ENCODE results near the gene SP140.
A peak's percentile ranks its signal among the peaks of the same experiment; 100 is the strongest.
"Not testable (repeated sequence)": the region's sequence is repeated elsewhere in the genome, so short reads cannot be mapped to it uniquely, and the experiment has no call there.

The SP140 gene

GRCh38 chr2:230219419-230220331, 5.9 kb upstream of the SP140 start, which contains the start of gene SP110:
Gene SP110, minus strand, starts transcription at chr2:230219984. Its CDS starts 3,057 bp downstream, at chr2:230216927.
- Histone ChIP-seq H3K27me3 (replicated peaks; ENCODE audit: insufficient read depth, low read length) (no peaks in the 10 kb centered on the region), H3K27ac (ENCODE audit: low read length) (no peak within 1 kb of the TSS), H3K4me2 (ENCODE audit: low read depth, low read length) (peak within 1 kb of the TSS; percentile 69), H3K9ac (ENCODE audit: low read length) (peak within 1 kb of the TSS; percentile 34; the same call in 1 of the 2 replicates), H2AFZ (ENCODE audit: low read length) (peak within 1 kb of the TSS; percentile 75), H3K4me3 (ENCODE audit: low read length) (peak within 1 kb of the TSS; percentile 76), H4K20me1 (ENCODE audit: insufficient read depth, low read length) (no peaks in the 10 kb centered on the region), H3K9me2 (replicated peaks; ENCODE audit: insufficient read depth, low read length) (no peaks in the 10 kb centered on the region), H3F3A (ENCODE audit: insufficient read depth, low read length) (no peaks in the 10 kb centered on the region), H3K9me3 (replicated peaks; ENCODE audit: insufficient read depth, low read length) (no peaks in the 10 kb centered on the region), H3K4me1 (ENCODE audit: low read length) (peaks cover 7% of the 10 kb centered on the region), H3K36me3 (replicated peaks; ENCODE audit: insufficient read depth, low read length) (0 out of 2 replicates have a peak, but pooled peaks cover 3% of the 10 kb centered on the region), H3K79me2 (ENCODE audit: low read length) (no peaks in the 10 kb centered on the region)
- DNase-seq, result peak; percentile 88
- TF ChIP-seq CTCF (IDR thresholded peaks at IDR 0.05; ENCODE audit: low read length), result no peak
- TF ChIP-seq EZH2phosphoT487 (IDR thresholded peaks at IDR 0.05; ENCODE audit: low read length), result no peak
- no peak for TF ChIP-seq EZH2 (optimal IDR thresholded peaks at IDR 0.05; ENCODE audit: low read depth, low read length)

- peak overlapping the region; percentile 76 for H3K4me3 ChIP-seq (ENCODE audit: low read length)
- H2AFZ ChIP-seq (ENCODE audit: low read length), result peak overlapping the region; percentile 75
- no peaks in the 10 kb centered on the region for H3K79me2 ChIP-seq (ENCODE audit: low read length)
- 0 out of 2 replicates have a peak, but pooled peaks cover 6% of the 10 kb centered on the region for H3F3A ChIP-seq (ENCODE audit: insufficient read depth, low read length)
- H3K9me3 ChIP-seq (replicated peaks; ENCODE audit: insufficient read depth, low read length), result no peaks in the 10 kb centered on the region
- TF ChIP-seq EZH2phosphoT487 (IDR thresholded peaks at IDR 0.05; ENCODE audit: low read length), result no peak
- TF ChIP-seq EZH2 (optimal IDR thresholded peaks at IDR 0.05; ENCODE audit: low read depth, low read length), result no peak
- TF ChIP-seq CTCF (IDR thresholded peaks at IDR 0.05; ENCODE audit: low read length), result no peak
- H3K27ac ChIP-seq (ENCODE audit: low read length), result no peak overlapping the region
- no peaks in the 10 kb centered on the region for H3K9me2 ChIP-seq (replicated peaks; ENCODE audit: insufficient read depth, low read length)
- H3K36me3 ChIP-seq (replicated peaks; ENCODE audit: insufficient read depth, low read length), result 0 out of 2 replicates have a peak, but pooled peaks cover 3% of the 10 kb centered on the region
- peaks cover 12% of the 10 kb centered on the region for H3K4me1 ChIP-seq (ENCODE audit: low read length)
- peak overlapping the region; percentile 34; the same call in 1 of the 2 replicates for H3K9ac ChIP-seq (ENCODE audit: low read length)
- no peaks in the 10 kb centered on the region for H3K27me3 ChIP-seq (replicated peaks; ENCODE audit: insufficient read depth, low read length)
- H3K4me2 ChIP-seq (ENCODE audit: low read depth, low read length), result peak overlapping the region; percentile 69
- DNase-seq, result no peak
- no peaks in the 10 kb centered on the region for H4K20me1 ChIP-seq (ENCODE audit: insufficient read depth, low read length)
Measured at GRCh38 chr2:230220347-230220969, 5.1 kb upstream of the SP140 start.

DNA sequence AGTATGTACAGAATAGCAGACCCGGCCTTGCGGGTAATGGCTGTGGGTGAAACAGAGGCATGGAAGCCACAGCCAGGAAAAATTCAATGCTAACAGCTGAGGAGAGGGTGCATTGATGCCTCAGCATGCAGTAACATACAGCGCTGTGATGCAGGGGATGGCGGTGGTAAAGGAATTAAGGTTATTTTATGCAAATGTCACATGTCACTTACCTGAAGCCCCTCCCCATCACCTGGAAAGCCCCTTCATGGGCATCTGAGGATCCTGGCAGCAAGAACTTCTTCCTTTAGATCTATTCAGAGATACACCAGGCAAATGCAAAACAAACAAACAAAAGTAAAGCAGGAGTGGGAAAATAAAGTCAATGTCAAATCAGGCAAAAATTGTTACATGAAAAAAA, 4.0 kb upstream of the SP140 start:
- Histone ChIP-seq H3K4me2 (ENCODE audit: low read depth, low read length) (no peak overlapping the region), H3K27ac (ENCODE audit: low read length) (no peak overlapping the region)
- no peak for TF ChIP-seq CTCF (IDR thresholded peaks at IDR 0.05; ENCODE audit: low read length)
- TF ChIP-seq EZH2phosphoT487 (IDR thresholded peaks at IDR 0.05; ENCODE audit: low read length), result no peak
- no peak for TF ChIP-seq EZH2 (optimal IDR thresholded peaks at IDR 0.05; ENCODE audit: low read depth, low read length)

GRCh38 chr2:230222829-230223228, 2.7 kb upstream of the SP140 start:
- H3K4me3 ChIP-seq (ENCODE audit: low read length); H4K20me1 ChIP-seq (ENCODE audit: insufficient read depth, low read length); H2AFZ ChIP-seq (ENCODE audit: low read length); H3K9me2 ChIP-seq (replicated peaks; ENCODE audit: insufficient read depth, low read length); H3K9me3 ChIP-seq (replicated peaks; ENCODE audit: insufficient read depth, low read length); H3K27me3 ChIP-seq (replicated peaks; ENCODE audit: insufficient read depth, low read length); H3K9ac ChIP-seq (ENCODE audit: low read length); H3K36me3 ChIP-seq (replicated peaks; ENCODE audit: insufficient read depth, low read length); H3K27ac ChIP-seq (ENCODE audit: low read length); DNase-seq; H3K4me2 ChIP-seq (ENCODE audit: low read depth, low read length): not testable (repeated sequence)
- H3K79me2 ChIP-seq (ENCODE audit: low read length), result peaks cover 10% of the 10 kb centered on the region
- peaks cover 16% of the 10 kb centered on the region for H3F3A ChIP-seq (ENCODE audit: insufficient read depth, low read length)
- peaks cover 23% of the 10 kb centered on the region for H3K4me1 ChIP-seq (ENCODE audit: low read length)

More for the DNA sequence above, 4.0 kb upstream of the SP140 start:
- Histone ChIP-seq H3K4me3 (ENCODE audit: low read length) (no peak overlapping the region), H3K9ac (ENCODE audit: low read length) (no peak overlapping the region), H3K79me2 (ENCODE audit: low read length) (no peaks in the 10 kb centered on the region), H3K27me3 (replicated peaks; ENCODE audit: insufficient read depth, low read length) (no peaks in the 10 kb centered on the region), H3K4me1 (ENCODE audit: low read length) (peaks cover 12% of the 10 kb centered on the region), H3F3A (ENCODE audit: insufficient read depth, low read length) (peaks cover 15% of the 10 kb centered on the region), H3K9me2 (replicated peaks; ENCODE audit: insufficient read depth, low read length) (no peaks in the 10 kb centered on the region), H4K20me1 (ENCODE audit: insufficient read depth, low read length) (no peaks in the 10 kb centered on the region), H3K36me3 (replicated peaks; ENCODE audit: insufficient read depth, low read length) (no peaks in the 10 kb centered on the region), H3K9me3 (replicated peaks; ENCODE audit: insufficient read depth, low read length) (no peaks in the 10 kb centered on the region), H2AFZ (ENCODE audit: low read length) (no peak overlapping the region)
- no peak for DNase-seq
